ENCODE results near the gene C11orf71. TPM values are rescaled to one million over a fixed set of nuclear protein-coding genes. Genes with fewer than 3 reads are reported as not detected.

The C11orf71 gene
- total RNA-seq, 4 donors from 2014 or later: 9.4 to 15.0 (median 14.7) TPM; not detected in 1

DNA sequence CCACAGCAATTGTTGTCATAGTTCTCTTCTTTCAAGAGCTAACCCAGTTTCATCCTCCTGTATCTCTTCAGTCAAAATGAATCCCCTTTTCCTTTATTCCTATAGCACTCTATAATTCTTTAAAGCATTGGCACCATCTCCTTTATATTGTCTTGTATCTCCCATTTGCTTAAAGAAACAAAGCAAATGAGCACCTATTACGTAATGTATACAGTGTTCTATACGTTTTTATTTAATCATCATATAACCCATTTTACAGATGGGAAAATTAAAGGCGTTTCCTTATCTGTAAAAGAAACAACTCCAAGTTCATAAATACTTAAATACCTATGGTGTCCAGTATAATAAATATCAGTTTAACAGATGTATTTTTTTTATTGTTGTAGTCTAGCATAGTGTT, 32.6 kb upstream of the C11orf71 start:
- no peaks in the 10 kb centered on the region for H3K9me3 ChIP-seq
- H3K4me1 ChIP-seq: no peaks in the 10 kb centered on the region
- no peak overlapping the region for H3K4me3 ChIP-seq
- no peak for DNase-seq
- TF ChIP-seq, protein P1, sequence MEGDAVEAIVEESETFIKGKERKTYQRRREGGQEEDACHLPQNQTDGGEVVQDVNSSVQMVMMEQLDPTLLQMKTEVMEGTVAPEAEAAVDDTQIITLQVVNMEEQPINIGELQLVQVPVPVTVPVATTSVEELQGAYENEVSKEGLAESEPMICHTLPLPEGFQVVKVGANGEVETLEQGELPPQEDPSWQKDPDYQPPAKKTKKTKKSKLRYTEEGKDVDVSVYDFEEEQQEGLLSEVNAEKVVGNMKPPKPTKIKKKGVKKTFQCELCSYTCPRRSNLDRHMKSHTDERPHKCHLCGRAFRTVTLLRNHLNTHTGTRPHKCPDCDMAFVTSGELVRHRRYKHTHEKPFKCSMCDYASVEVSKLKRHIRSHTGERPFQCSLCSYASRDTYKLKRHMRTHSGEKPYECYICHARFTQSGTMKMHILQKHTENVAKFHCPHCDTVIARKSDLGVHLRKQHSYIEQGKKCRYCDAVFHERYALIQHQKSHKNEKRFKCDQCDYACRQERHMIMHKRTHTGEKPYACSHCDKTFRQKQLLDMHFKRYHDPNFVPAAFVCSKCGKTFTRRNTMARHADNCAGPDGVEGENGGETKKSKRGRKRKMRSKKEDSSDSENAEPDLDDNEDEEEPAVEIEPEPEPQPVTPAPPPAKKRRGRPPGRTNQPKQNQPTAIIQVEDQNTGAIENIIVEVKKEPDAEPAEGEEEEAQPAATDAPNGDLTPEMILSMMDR (IDR thresholded peaks at IDR 0.05): no peak
- TF ChIP-seq EP300 (IDR thresholded peaks at IDR 0.05; ENCODE audit: low read depth): no peak
- no peak for TF ChIP-seq POLR2A (IDR thresholded peaks at IDR 0.05)
- TF ChIP-seq POLR2AphosphoS5 (IDR thresholded peaks at IDR 0.05): no peak
- H3K27ac ChIP-seq: no peak overlapping the region
- no peaks in the 10 kb centered on the region for H3K36me3 ChIP-seq
- intact Hi-C loops (cut with DNase I; ENCODE audit: low total_unique reads) (no loop called here), in situ Hi-C loops (cut with MboI; ENCODE audit: low pct_ligation_motif_present in 1 of 4, low pct_unique_long_range_greater_than_20kb in 1 of 4, low sequenced_read_pairs in 3 of 4) (no loop called here)
- 74% methylated on average over 3 of the region's 3 CpGs for WGBS, 2 donors (ENCODE audit: low coverage in 1 of 2)
- H3K27me3 ChIP-seq: no peaks in the 10 kb centered on the region

DNA sequence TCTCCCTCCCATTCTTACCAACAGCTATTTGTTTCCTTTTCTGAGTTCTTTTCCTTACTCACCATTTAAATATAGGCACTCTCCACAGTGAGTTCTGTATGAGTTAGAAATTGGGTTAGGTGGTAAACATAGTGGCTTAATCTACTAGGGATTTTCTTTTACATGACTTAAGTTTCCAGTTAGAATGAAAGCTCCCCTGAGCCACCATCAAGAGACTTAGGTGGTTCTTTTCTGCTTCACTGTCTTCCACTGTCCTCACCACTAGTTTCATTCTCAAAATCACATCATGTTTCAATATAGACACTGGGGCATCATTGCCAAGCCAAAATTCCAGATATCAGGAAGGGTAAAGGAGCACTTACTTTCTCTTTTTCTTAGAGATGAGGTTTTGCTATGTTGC, 30.0 kb upstream of the C11orf71 start:
- no peak overlapping the region for H3K27ac ChIP-seq
- no peak for DNase-seq
- no peak for TF ChIP-seq POLR2AphosphoS5 (IDR thresholded peaks at IDR 0.05)
- TF ChIP-seq, protein P1 (IDR thresholded peaks at IDR 0.05): no peak
- no peak for TF ChIP-seq EP300 (IDR thresholded peaks at IDR 0.05; ENCODE audit: low read depth)
- TF ChIP-seq POLR2A (IDR thresholded peaks at IDR 0.05): no peak
- no peaks in the 10 kb centered on the region for H3K4me1 ChIP-seq
- H3K9me3 ChIP-seq: no peaks in the 10 kb centered on the region
- in situ Hi-C loops (cut with MboI; ENCODE audit: low pct_ligation_motif_present in 1 of 4, low pct_unique_long_range_greater_than_20kb in 1 of 4, low sequenced_read_pairs in 3 of 4) (no loop called here), intact Hi-C loops (cut with DNase I; ENCODE audit: low total_unique reads) (no loop called here)
- no peaks in the 10 kb centered on the region for H3K36me3 ChIP-seq
- no peaks in the 10 kb centered on the region for H3K27me3 ChIP-seq
- H3K4me3 ChIP-seq: no peak overlapping the region

DNA sequence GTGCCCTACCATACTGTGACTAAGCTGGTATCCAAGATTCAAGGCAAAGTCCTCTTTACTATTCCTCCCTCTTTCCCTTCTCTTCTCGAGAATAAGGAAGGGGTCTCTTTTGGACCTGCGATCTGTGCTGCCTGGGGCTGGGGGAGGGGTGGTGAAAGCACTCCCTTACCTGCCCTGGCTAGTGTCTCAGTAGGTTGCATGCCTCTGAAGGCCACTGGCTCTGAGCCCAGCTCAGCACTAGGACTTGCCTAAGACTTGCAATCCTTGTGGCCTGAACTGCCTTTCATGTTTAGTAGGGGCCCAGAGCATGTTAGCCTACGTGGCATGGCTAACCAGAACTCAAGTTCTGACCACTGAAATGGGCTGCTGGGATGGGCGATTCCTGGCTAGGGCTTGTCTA, 26.0 kb upstream of the C11orf71 start:
- Histone ChIP-seq H3K27me3 (no peaks in the 10 kb centered on the region), H3K4me1 (no peaks in the 10 kb centered on the region), H3K36me3 (no peaks in the 10 kb centered on the region), H3K4me3 (no peak overlapping the region), H3K27ac (no peak overlapping the region), H3K9me3 (no peaks in the 10 kb centered on the region)
- no peak for DNase-seq
- 94 to 100% methylated on average over 1 to 4 of the region's 4 CpGs for WGBS, 2 donors (ENCODE audit: low coverage in 1 of 2)
- intact Hi-C loops (cut with DNase I; ENCODE audit: low total_unique reads): no loop called here
- in situ Hi-C loops (cut with MboI; ENCODE audit: low pct_ligation_motif_present in 1 of 4, low pct_unique_long_range_greater_than_20kb in 1 of 4, low sequenced_read_pairs in 3 of 4): no loop called here
- TF ChIP-seq EP300 (IDR thresholded peaks at IDR 0.05; ENCODE audit: low read depth) (no peak), POLR2AphosphoS5 (IDR thresholded peaks at IDR 0.05) (no peak), POLR2A (IDR thresholded peaks at IDR 0.05) (no peak)
- TF ChIP-seq, protein P1 (IDR thresholded peaks at IDR 0.05): no peak

DNA sequence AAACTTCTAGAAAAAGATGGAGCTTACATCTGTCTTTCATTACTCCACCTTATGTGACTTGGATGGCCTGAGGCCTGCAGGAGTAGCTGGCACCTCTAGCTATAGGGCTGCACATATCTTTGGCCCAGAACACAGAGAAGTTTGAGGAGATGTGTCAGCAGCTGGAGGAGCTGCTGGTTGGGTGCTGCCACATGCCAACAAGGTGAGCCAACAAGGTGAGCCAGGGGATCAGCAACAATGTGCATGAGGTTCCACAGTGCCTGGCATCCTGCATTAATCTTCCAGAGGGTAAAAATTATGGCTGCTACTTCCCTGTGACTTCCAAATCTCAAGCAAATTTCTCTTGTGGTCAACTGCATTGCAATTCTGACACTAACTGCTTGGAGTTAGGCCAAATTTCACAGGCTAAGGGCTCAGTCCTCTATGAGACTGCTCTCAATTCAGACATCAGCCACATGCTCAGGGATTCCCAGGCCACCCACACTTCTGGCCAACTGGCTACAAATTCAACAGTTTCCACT, 16.2 kb upstream of the C11orf71 start:
- Histone ChIP-seq H3K4me1 (no peaks in the 10 kb centered on the region), H3K27me3 (no peaks in the 10 kb centered on the region), H3K4me3 (no peak overlapping the region), H3K9me3 (no peaks in the 10 kb centered on the region), H3K36me3 (peaks cover 0 to 3% (median 0%) of the 10 kb centered on the region in 4 donors), H3K27ac (no peak overlapping the region)
- no peak for DNase-seq
- intact Hi-C loops (cut with DNase I; ENCODE audit: low total_unique reads) (no loop called here), in situ Hi-C loops (cut with MboI; ENCODE audit: low pct_ligation_motif_present in 1 of 4, low pct_unique_long_range_greater_than_20kb in 1 of 4, low sequenced_read_pairs in 3 of 4) (no loop called here)
- TF ChIP-seq EP300 (IDR thresholded peaks at IDR 0.05; ENCODE audit: low read depth) (no peak), POLR2A (IDR thresholded peaks at IDR 0.05) (no peak), POLR2AphosphoS5 (IDR thresholded peaks at IDR 0.05) (no peak)
- TF ChIP-seq, protein P1 (IDR thresholded peaks at IDR 0.05): no peak

All from transverse colon (tissue), 4 donors.